Peyer's patch (tissue), 4 donors: ENCODE results near the gene GTF2H4. TPM values are rescaled to one million over a fixed set of nuclear protein-coding genes. Genes with fewer than 3 reads are reported as not detected.

Source experiments
- DNase-seq, 3 donors: peaks; one replicate each; pipeline ENCODE4 v3.0.0-alpha.2; 2017 to 2019
- H3K27ac ChIP-seq, 4 donors: fragments of 200-600 bp; sonication (generic); one replicate each; pipeline ENCODE4 v1.5.1; 2016 to 2019
- H3K27me3 ChIP-seq, 2 donors: fragments of 200-600 bp; sonication (generic); one replicate each; pipeline ENCODE4 v1.5.1; 2019
- H3K36me3 ChIP-seq, 3 donors: fragments of 200-600 bp; sonication (generic); one replicate each; pipeline ENCODE4 v1.5.1; 2016 to 2019
- H3K4me1 ChIP-seq, 4 donors: fragments of 200-600 bp; sonication (generic); one replicate each; pipeline ENCODE4 v1.5.1; 2016 to 2019
- H3K4me3 ChIP-seq, 4 donors: fragments of 200-600 bp; sonication (generic); 1 replicate in 3 of 4; 2 replicates in 1 of 4; pipeline ENCODE4 v1.5.1; 2016 to 2019; ENCODE audit warnings: mild to moderate bottlenecking in 1 of 4
- H3K9me3 ChIP-seq, 4 donors: fragments of 200-600 bp; sonication (generic); one replicate each; pipeline ENCODE4 v1.5.1; 2016 to 2019; ENCODE audit warnings: mild to moderate bottlenecking in 1 of 4
- CTCF ChIP-seq, 6 experiments: fragments of 450-650 bp in 4 of 6; fragments of 200-600 bp in 2 of 6; sonication (generic) in 1 of 6; IDR thresholded peaks; one replicate each; pipeline ENCODE4 v1.5.1; 2017 to 2019; ENCODE audit warnings: antibody characterized with exemption in 6 of 6, mild to moderate bottlenecking in 3 of 6, moderate library complexity in 1 of 6
- POLR2A ChIP-seq, 2 donors: fragments of 450-650 bp; IDR thresholded peaks; one replicate each; pipeline ENCODE4 v1.5.1; 2017; ENCODE audit warnings: antibody characterized with exemption in 2 of 2, mild to moderate bottlenecking in 2 of 2, moderate library complexity in 2 of 2
- total RNA-seq, 4 donors: library from RNA; depleted of rRNA; stranded (reverse); fragments of >200 nt; gene quantifications; one replicate each; pipeline ENCODE4 v1.1.0, GENCODE V29; 2016

Gene GTF2H4
- total RNA-seq, 4 donors from 2014 or later, result 10.7 to 21.3 (median 17.0) TPM

- Histone ChIP-seq H3K9me3 (peaks cover 0 to 5% (median 0%) of the 10 kb centered on the region in 4 donors), H3K36me3 (no peaks in the 10 kb centered on the region), H3K27me3 (no peaks in the 10 kb centered on the region), H3K4me3 (no peak overlapping the region), H3K27ac (peak overlapping the region in 1 of 4 donors; percentile 78), H3K4me1 (peaks cover 0 to 15% (median 0%) of the 10 kb centered on the region in 4 donors)
- no peak for DNase-seq
- TF ChIP-seq POLR2A (IDR thresholded peaks at IDR 0.05) (no peak), CTCF (IDR thresholded peaks at IDR 0.05) (no peak)
These were observed 31.8 kb upstream of the GTF2H4 start for GRCh38 chr6:30876039-30876730.

- Histone ChIP-seq H3K27ac (peak overlapping the region; percentile 31 to 78 (median 51)), H3K9me3 (no peaks in the 10 kb centered on the region), H3K27me3 (no peaks in the 10 kb centered on the region), H3K4me1 (peaks cover 3 to 21% (median 5%) of the 10 kb centered on the region in 4 donors), H3K36me3 (no peaks in the 10 kb centered on the region), H3K4me3 (peak overlapping the region in 3 of 4 donors; percentile 27 to 40 (median 36))
- DNase-seq, result peak; percentile 91 to 96 (median 91)
- peak in 1 of 2 donors; percentile 20 for TF ChIP-seq POLR2A (IDR thresholded peaks at IDR 0.05)
- peak; percentile 79 to 98 (median 94) for TF ChIP-seq CTCF (IDR thresholded peaks at IDR 0.05)
These were observed 30.4 kb upstream of the GTF2H4 start for GRCh38 chr6:30877419-30878262.

GRCh38 chr6:30879684-30880427, 28.2 kb upstream of the GTF2H4 start:
- Histone ChIP-seq H3K9me3 (no peaks in the 10 kb centered on the region), H3K4me3 (no peak overlapping the region), H3K27ac (no peak overlapping the region), H3K4me1 (peaks cover 3 to 32% (median 12%) of the 10 kb centered on the region in 4 donors), H3K36me3 (no peaks in the 10 kb centered on the region), H3K27me3 (no peaks in the 10 kb centered on the region)
- DNase-seq, result peak in 2 of 3 donors; percentile 13 to 25
- TF ChIP-seq POLR2A (IDR thresholded peaks at IDR 0.05), result no peak
- TF ChIP-seq CTCF (IDR thresholded peaks at IDR 0.05), result no peak

- peaks cover 3 to 41% (median 21%) of the 10 kb centered on the region in 4 donors for H3K4me1 ChIP-seq
- no peak for TF ChIP-seq POLR2A (IDR thresholded peaks at IDR 0.05)
- TF ChIP-seq CTCF (IDR thresholded peaks at IDR 0.05), result no peak
These were observed 27.2 kb upstream of the GTF2H4 start for GRCh38 chr6:30880698-30881252.

More at GRCh38 chr6:30880698-30881252, 27.2 kb upstream of the GTF2H4 start:
- H3K27ac ChIP-seq, result no peak overlapping the region
- peak in 2 of 3 donors; percentile 37 to 43 for DNase-seq
- H3K9me3 ChIP-seq, result no peaks in the 10 kb centered on the region
- no peak overlapping the region for H3K4me3 ChIP-seq
- H3K36me3 ChIP-seq, result no peaks in the 10 kb centered on the region
- H3K27me3 ChIP-seq, result no peaks in the 10 kb centered on the region
